ENCODE results near the gene ZRANB1. TPM values are rescaled to one million over a fixed set of nuclear protein-coding genes. Genes with fewer than 3 reads are reported as not detected.
A peak's percentile ranks its signal among the peaks of the same experiment; 100 is the strongest.

ZRANB1 gene
- total RNA-seq, 1 donor from 2014 or later: 24.5 TPM

- H3K9me3 Mint-ChIP-seq: no peaks in the 10 kb centered on the region
- DNase-seq (ENCODE audit: extremely low spot score, unreplicated experiment): no peak
- peaks cover 27% of the 10 kb centered on the region for H3K36me3 Mint-ChIP-seq
- H3K4me1 Mint-ChIP-seq (ENCODE audit: unreplicated experiment): peaks cover 63% of the 10 kb centered on the region
- H3K27ac Mint-ChIP-seq: peak overlapping the region; percentile 6
- TF ChIP-seq, protein P1, sequence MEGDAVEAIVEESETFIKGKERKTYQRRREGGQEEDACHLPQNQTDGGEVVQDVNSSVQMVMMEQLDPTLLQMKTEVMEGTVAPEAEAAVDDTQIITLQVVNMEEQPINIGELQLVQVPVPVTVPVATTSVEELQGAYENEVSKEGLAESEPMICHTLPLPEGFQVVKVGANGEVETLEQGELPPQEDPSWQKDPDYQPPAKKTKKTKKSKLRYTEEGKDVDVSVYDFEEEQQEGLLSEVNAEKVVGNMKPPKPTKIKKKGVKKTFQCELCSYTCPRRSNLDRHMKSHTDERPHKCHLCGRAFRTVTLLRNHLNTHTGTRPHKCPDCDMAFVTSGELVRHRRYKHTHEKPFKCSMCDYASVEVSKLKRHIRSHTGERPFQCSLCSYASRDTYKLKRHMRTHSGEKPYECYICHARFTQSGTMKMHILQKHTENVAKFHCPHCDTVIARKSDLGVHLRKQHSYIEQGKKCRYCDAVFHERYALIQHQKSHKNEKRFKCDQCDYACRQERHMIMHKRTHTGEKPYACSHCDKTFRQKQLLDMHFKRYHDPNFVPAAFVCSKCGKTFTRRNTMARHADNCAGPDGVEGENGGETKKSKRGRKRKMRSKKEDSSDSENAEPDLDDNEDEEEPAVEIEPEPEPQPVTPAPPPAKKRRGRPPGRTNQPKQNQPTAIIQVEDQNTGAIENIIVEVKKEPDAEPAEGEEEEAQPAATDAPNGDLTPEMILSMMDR (conservative IDR thresholded peaks at IDR 0.05): no peak
- H3K27me3 Mint-ChIP-seq: no peaks in the 10 kb centered on the region
- H3K4me3 Mint-ChIP-seq: peak overlapping the region; percentile 65
Measured at GRCh38 chr10:125025341-125025740, 83.4 kb downstream of the ZRANB1 start.

DNA sequence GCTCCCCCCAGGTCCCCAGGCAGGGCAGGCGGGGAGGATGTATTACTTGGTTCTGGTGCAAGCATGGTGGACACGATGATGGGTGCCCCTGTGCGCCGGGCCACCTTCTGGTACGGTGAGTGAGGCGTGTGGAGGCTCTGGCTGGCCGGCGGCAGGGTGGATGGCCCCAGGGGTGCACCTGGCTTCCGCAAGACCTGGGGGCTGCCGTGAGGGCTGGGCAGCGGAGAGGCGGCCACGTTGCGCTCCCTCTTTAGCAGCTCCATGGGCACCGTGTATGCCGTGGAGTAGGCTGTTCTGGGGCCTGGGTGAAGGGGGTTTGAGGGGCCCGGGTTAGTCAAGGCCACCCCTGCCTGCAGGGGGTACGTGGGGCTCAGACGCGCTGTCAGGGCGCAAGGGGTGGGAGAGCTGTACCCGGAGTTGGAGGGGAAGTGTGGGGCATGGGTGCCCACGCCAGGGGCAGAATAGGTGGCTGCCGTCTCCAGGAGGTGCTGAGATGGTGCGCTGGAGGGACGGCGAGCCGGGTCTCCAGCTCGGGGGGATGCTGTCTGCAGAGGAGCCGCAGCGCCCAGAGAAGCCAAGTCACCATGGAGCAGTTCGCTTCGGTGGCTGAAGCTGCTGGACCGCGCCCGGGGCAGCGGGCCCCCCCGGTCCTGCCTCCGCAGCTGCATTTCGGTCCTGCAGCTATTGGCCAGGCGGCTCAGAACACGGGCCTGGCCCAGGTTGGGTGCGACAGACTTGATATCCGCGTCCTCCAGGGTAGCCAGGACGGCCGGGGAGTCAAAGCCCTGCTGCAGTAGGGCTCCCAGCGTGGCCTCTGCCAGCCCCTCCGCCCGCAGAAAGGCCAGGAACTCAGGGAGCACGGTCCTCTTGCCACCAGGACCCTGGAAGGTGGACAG is 84.4 kb downstream of the ZRANB1 start:
- peaks cover 66% of the 10 kb centered on the region for H3K4me1 Mint-ChIP-seq (ENCODE audit: unreplicated experiment)
- no peak overlapping the region for H3K27ac Mint-ChIP-seq
- H3K9me3 Mint-ChIP-seq: no peaks in the 10 kb centered on the region
- H3K36me3 Mint-ChIP-seq: peaks cover 21% of the 10 kb centered on the region
- DNase-seq (ENCODE audit: extremely low spot score, unreplicated experiment): no peak
- H3K27me3 Mint-ChIP-seq: no peaks in the 10 kb centered on the region
- H3K4me3 Mint-ChIP-seq: no peak overlapping the region
- TF ChIP-seq, protein P1 (conservative IDR thresholded peaks at IDR 0.05): no peak

- Mint-ChIP-seq H3K4me3 (no peak overlapping the region), H3K9me3 (no peaks in the 10 kb centered on the region), H3K27me3 (no peaks in the 10 kb centered on the region), H3K4me1 (ENCODE audit: unreplicated experiment) (peaks cover 68% of the 10 kb centered on the region), H3K27ac (no peak overlapping the region), H3K36me3 (peaks cover 18% of the 10 kb centered on the region)
- DNase-seq (ENCODE audit: extremely low spot score, unreplicated experiment): no peak
- TF ChIP-seq, protein P1 (conservative IDR thresholded peaks at IDR 0.05): no peak
Measured at GRCh38 chr10:125026974-125027735, 85.2 kb downstream of the ZRANB1 start.

- no peak for DNase-seq (ENCODE audit: extremely low spot score, unreplicated experiment)
- peaks cover 20% of the 10 kb centered on the region for H3K36me3 Mint-ChIP-seq
Measured at GRCh38 chr10:125027871-125028869, 86.2 kb downstream of the ZRANB1 start.

More at GRCh38 chr10:125027871-125028869, 86.2 kb downstream of the ZRANB1 start:
- Mint-ChIP-seq H3K9me3 (no peaks in the 10 kb centered on the region), H3K27me3 (no peaks in the 10 kb centered on the region), H3K4me1 (ENCODE audit: unreplicated experiment) (peaks cover 71% of the 10 kb centered on the region), H3K27ac (peak overlapping the region; percentile 17), H3K4me3 (peak overlapping the region; percentile 32)
- TF ChIP-seq, protein P1 (conservative IDR thresholded peaks at IDR 0.05): no peak
